K562 (cell line): ENCODE data around the gene ADIPOR1. TPM values are rescaled to one million over a fixed set of nuclear protein-coding genes. Genes with fewer than 3 reads are reported as not detected.

Experiments used
- BRD9 ChIP-seq: fragments of 450-650 bp; IDR thresholded peaks from 2 replicates; pipeline ENCODE4 v1.6.1; 2018; ENCODE audit warnings: low read depth; ENCODE audit not compliant: partially characterized antibody
- CBFA2T3 ChIP-seq: fragments of 450-650 bp; IDR thresholded peaks from 2 replicates; pipeline ENCODE4 v1.6.1; 2017
- CBX2 ChIP-seq: fragments of 200-600 bp; sonication (generic); IDR thresholded peaks from one replicate; pipeline ENCODE4 v1.6.1; 2012; ENCODE audit warnings: mild to moderate bottlenecking, low read length, inconsistent platforms; ENCODE audit not compliant: insufficient read depth, poor library complexity, severe bottlenecking
- CBX3 ChIP-seq, 2 experiments: IDR thresholded peaks; 1 replicate in 1 of 2; 2 replicates in 1 of 2; pipeline ENCODE4 v1.6.1; 2012; ENCODE audit warnings: inconsistent platforms in 2 of 2, low read length in 2 of 2, borderline replicate concordance in 1 of 2, control low read depth in 1 of 2
- HNRNPL ChIP-seq: fragments of 200-400 bp; formaldehyde crosslinking; IDR thresholded peaks from 2 replicates; pipeline ENCODE4 v1.6.1; 2017; ENCODE audit warnings: low read depth, mild to moderate bottlenecking, low read length
- MECOM ChIP-seq: fragments of 250-450 bp; sonication (Bioruptor Pico); IDR thresholded peaks from 2 replicates; pipeline ENCODE4 v1.8.0; 2022; ENCODE audit warnings: inconsistent platforms
- MYNN ChIP-seq, 2 experiments: sonication (generic); formaldehyde crosslinking in 1 of 2; IDR thresholded peaks; 2 replicates each; pipeline versions ENCODE4 v1.5.0 to v1.6.1; 2016 to 2020; ENCODE audit warnings: antibody characterized with exemption in 1 of 2, missing genetic modification reagents in 1 of 2
- SMARCA4 ChIP-seq: fragments of 450-650 bp; IDR thresholded peaks from 2 replicates; pipeline ENCODE4 v1.6.1; 2016
- TAF7 ChIP-seq: fragments of 450-650 bp; IDR thresholded peaks from 2 replicates; pipeline ENCODE4 v1.6.1; 2016; ENCODE audit warnings: missing genetic modification characterization, missing compliant biosample characterization
- TARDBP ChIP-seq: fragments of 450-650 bp; IDR thresholded peaks from 2 replicates; pipeline ENCODE4 v1.6.1; 2016
- TEAD2 ChIP-seq: fragments of 450-650 bp; IDR thresholded peaks from 2 replicates; pipeline ENCODE4 v1.6.1; 2016; ENCODE audit warnings: missing genetic modification characterization, control low read depth, missing compliant biosample characterization
- ZNF277 ChIP-seq: fragments of 250-450 bp; sonication (Bioruptor Pico); IDR thresholded peaks from 2 replicates; pipeline ENCODE4 v1.8.0; 2022; ENCODE audit warnings: inconsistent platforms, mild to moderate bottlenecking, moderate library complexity, borderline replicate concordance
- ZNF318 ChIP-seq, 2 experiments: fragments of 450-650 bp; IDR thresholded peaks; 2 replicates each; pipeline ENCODE4 v1.6.1; 2016; ENCODE audit warnings: mild to moderate bottlenecking in 2 of 2, borderline replicate concordance in 1 of 2, low read depth in 1 of 2, moderate library complexity in 1 of 2
- ZNF589 ChIP-seq: fragments of 200-800 bp; sonication (Bioruptor generic); IDR thresholded peaks from 2 replicates; pipeline ENCODE4 v1.6.1; 2016; ENCODE audit warnings: low read depth, missing genetic modification characterization, missing compliant biosample characterization
- polyA plus RNA-seq, 8 experiments: library from polyadenylated mRNA; depleted of rRNA in 4 of 8; stranded (reverse) in 5 of 8; unstranded in 3 of 8; fragments of >200 nt; fragmentation: Nextera tagmentation in 2 of 8; fragmentation: Illumina TruSeq in 1 of 8; extraction: Ambion mirVana in 2 of 8; extraction: Trizol in 1 of 8; gene quantifications; 2 replicates each; pipeline versions ENCODE4 v1.2.1 to v1.2.3, GENCODE V29; 2011 to 2014; ENCODE audit warnings: inconsistent platforms in 1 of 8, missing spikeins in 1 of 8
- total RNA-seq, 7 experiments: library from RNA; depleted of rRNA in 6 of 7; stranded (reverse); fragments of >200 nt in 6 of 7; fragmentation: Illumina TruSeq in 2 of 7; extraction: Trizol in 2 of 7; gene quantifications; 2 replicates each; pipeline versions ENCODE4 v1.2.1 to v1.2.3, GENCODE V29; 2011 to 2021; ENCODE audit warnings: low replicate concordance in 1 of 7
- TF ChIP-seq, protein P1 (sequence below): fragments of 250-450 bp; sonication (Bioruptor Pico); IDR thresholded peaks from 2 replicates; pipeline ENCODE4 v1.9.0; 2021; ENCODE audit warnings: mild to moderate bottlenecking
- TF ChIP-seq, protein P2 (sequence below): fragments of 250-450 bp; sonication (Bioruptor Pico); IDR thresholded peaks from 2 replicates; pipeline ENCODE4 v1.9.0; 2021; ENCODE audit warnings: mild to moderate bottlenecking, inconsistent platforms

ADIPOR1 gene
- total and polyA plus RNA-seq, 9 of the 15 experiments (the other 6 are each of a cell fraction or from before 2014, with no cell fraction given) = 29.0 to 217 (median 100) TPM

GRCh38 chr1:202958544-202959275 is 598 bp upstream of the ADIPOR1 start (continued):
- TF ChIP-seq CBX2 (no peak), CBFA2T3 (no peak), BRD9 (peak; percentile 53), HNRNPL (no peak), ZNF589 (CRISPR knock-in tag) (no peak), ZNF277 (CRISPR knock-in tag) (no peak), TARDBP (no peak), ZNF318 (IDR thresholded peaks at IDR 0.05; ENCODE audit: borderline replicate concordance in 1 of 2, low read depth in 1 of 2) (no peak), TAF7 (tag) (no peak), CBX3 (IDR thresholded peaks at IDR 0.05; ENCODE audit: borderline replicate concordance in 1 of 2, low read length in 2 of 2) (no peak), MYNN (IDR thresholded peaks at IDR 0.05) (no peak), MYNN (CRISPR knock-in tag; IDR thresholded peaks at IDR 0.05) (no peak), SMARCA4 (peak; percentile 75), TEAD2 (tag) (no peak), MECOM (CRISPR knock-in tag) (no peak)
- TF ChIP-seq, protein P1, sequence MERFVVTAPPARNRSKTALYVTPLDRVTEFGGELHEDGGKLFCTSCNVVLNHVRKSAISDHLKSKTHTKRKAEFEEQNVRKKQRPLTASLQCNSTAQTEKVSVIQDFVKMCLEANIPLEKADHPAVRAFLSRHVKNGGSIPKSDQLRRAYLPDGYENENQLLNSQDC (CRISPR knock-in tag) = no peak
- TF ChIP-seq, protein P2, sequence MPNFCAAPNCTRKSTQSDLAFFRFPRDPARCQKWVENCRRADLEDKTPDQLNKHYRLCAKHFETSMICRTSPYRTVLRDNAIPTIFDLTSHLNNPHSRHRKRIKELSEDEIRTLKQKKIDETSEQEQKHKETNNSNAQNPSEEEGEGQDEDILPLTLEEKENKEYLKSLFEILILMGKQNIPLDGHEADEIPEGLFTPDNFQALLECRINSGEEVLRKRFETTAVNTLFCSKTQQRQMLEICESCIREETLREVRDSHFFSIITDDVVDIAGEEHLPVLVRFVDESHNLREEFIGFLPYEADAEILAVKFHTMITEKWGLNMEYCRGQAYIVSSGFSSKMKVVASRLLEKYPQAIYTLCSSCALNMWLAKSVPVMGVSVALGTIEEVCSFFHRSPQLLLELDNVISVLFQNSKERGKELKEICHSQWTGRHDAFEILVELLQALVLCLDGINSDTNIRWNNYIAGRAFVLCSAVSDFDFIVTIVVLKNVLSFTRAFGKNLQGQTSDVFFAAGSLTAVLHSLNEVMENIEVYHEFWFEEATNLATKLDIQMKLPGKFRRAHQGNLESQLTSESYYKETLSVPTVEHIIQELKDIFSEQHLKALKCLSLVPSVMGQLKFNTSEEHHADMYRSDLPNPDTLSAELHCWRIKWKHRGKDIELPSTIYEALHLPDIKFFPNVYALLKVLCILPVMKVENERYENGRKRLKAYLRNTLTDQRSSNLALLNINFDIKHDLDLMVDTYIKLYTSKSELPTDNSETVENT = no peak
